Measurements from ENCODE around the gene UTP4. TPM values are rescaled to one million over a fixed set of nuclear protein-coding genes. Genes with fewer than 3 reads are reported as not detected.

Gene UTP4
- polyA plus RNA-seq, 1 experiment, result 54.2 TPM

DNA sequence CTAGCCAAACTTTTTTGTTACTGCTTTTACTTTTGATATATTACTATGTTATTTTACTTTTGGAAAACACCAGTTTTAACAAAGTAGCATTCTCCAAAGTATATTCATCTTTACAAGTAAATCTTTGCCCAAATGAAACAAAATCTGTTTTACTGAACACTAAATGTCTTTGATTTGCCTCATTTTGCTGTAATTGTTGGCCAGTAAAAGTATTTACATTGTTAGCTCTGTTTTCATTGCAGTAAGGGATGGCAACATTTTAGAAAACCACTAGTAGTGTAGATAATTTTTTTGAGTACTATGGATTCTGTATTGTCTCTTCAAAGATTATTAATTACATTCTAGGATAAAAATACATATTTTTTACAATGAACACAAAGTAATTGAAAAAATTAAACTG is 65.1 kb downstream of the UTP4 start:
- TF ChIP-seq, protein P1, sequence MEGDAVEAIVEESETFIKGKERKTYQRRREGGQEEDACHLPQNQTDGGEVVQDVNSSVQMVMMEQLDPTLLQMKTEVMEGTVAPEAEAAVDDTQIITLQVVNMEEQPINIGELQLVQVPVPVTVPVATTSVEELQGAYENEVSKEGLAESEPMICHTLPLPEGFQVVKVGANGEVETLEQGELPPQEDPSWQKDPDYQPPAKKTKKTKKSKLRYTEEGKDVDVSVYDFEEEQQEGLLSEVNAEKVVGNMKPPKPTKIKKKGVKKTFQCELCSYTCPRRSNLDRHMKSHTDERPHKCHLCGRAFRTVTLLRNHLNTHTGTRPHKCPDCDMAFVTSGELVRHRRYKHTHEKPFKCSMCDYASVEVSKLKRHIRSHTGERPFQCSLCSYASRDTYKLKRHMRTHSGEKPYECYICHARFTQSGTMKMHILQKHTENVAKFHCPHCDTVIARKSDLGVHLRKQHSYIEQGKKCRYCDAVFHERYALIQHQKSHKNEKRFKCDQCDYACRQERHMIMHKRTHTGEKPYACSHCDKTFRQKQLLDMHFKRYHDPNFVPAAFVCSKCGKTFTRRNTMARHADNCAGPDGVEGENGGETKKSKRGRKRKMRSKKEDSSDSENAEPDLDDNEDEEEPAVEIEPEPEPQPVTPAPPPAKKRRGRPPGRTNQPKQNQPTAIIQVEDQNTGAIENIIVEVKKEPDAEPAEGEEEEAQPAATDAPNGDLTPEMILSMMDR (IDR thresholded peaks at IDR 0.05; ENCODE audit: low read depth, low read length), result no peak
- CTCF ChIA-PET, result interaction anchor here (1.1 to 1.5 kb wide), 2 partner anchors 14 to 90 kb away, joined by 3 read pairs; no protein-coding TSS in a partner anchor
- no peak for DNase-seq (ENCODE audit: low read depth, low spot score)
- POLR2A ChIA-PET, result no interaction called here
- no peaks in the 10 kb centered on the region for H3K9me3 ChIP-seq (ENCODE audit: control insufficient read depth, insufficient read depth, low read length)
- no peak overlapping the region for H3K4me3 ChIP-seq (ENCODE audit: low read depth, low read length)
- no peaks in the 10 kb centered on the region for H3K27me3 ChIP-seq (ENCODE audit: control insufficient read depth, insufficient read depth, low read length)
- H3K27ac ChIP-seq (ENCODE audit: low read depth, low read length), result no peak overlapping the region

- H3K4me3 ChIP-seq (ENCODE audit: low read depth, low read length), result no peak overlapping the region
- TF ChIP-seq, protein P1 (IDR thresholded peaks at IDR 0.05; ENCODE audit: low read depth, low read length), result no peak
- no peaks in the 10 kb centered on the region for H3K9me3 ChIP-seq (ENCODE audit: control insufficient read depth, insufficient read depth, low read length)
- no peaks in the 10 kb centered on the region for H3K27me3 ChIP-seq (ENCODE audit: control insufficient read depth, insufficient read depth, low read length)
- CTCF ChIA-PET, result interaction anchor here (0.7 kb wide), 1 partner anchor 73 kb away, joined by 5 read pairs; no protein-coding TSS in a partner anchor
- H3K27ac ChIP-seq (ENCODE audit: low read depth, low read length), result no peak overlapping the region
- POLR2A ChIA-PET, result interaction anchor here (0.7 kb wide), 1 partner anchor 15 kb away, joined by 13 read pairs; no protein-coding TSS in a partner anchor
- DNase-seq (ENCODE audit: low read depth, low spot score), result no peak
Measured at GRCh38 chr16:69199382-69199781, 66.9 kb downstream of the UTP4 start.

DNA sequence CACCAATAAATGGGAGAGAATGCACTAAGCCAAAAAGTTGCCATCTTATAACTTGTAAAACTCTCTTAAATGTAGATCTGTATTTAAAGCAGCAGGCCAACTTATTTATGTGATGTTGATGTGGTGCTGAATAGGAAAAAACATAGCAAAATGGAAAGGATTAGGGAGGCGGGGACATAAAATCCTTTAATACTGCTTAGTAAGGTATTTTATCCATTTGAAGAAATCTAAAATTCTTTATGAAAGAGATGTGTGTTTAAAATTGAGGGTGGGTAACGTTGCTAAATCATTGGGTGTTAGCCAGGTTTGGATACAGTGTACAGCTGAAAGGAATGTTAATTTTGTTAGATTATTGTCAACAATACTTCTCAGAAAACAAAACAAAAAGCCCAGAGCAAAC is 68.8 kb downstream of the UTP4 start:
- TF ChIP-seq, protein P1 (IDR thresholded peaks at IDR 0.05; ENCODE audit: low read depth, low read length), result no peak
- Histone ChIP-seq H3K27me3 (ENCODE audit: control insufficient read depth, insufficient read depth, low read length) (no peaks in the 10 kb centered on the region), H3K27ac (ENCODE audit: low read depth, low read length) (no peak overlapping the region), H3K9me3 (ENCODE audit: control insufficient read depth, insufficient read depth, low read length) (no peaks in the 10 kb centered on the region), H3K4me3 (ENCODE audit: low read depth, low read length) (no peak overlapping the region)
- no peak for DNase-seq (ENCODE audit: low read depth, low spot score)
- POLR2A ChIA-PET, result no interaction called here
- CTCF ChIA-PET, result no interaction called here

DNA sequence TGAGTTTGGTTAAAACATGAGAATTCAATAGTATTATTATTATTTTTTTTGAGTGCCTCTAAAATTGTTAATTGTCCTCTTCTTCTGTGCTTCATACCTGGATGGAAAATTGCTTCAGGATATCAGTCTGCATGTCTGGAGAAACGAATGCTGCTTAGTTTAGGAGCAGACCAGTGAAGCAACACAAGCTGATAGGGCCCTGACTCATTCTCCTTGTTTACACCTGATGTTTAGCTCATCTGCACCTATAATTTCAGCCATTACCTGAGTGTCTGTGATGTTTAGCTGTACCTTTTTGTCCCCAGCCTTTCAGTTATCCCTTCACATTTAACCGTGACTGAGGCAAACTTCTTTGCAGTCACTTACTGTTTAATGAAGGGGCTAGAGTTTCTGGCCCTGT is 69.3 kb downstream of the UTP4 start:
- ChIA-PET CTCF (no interaction called here), POLR2A (no interaction called here)
- TF ChIP-seq, protein P1 (IDR thresholded peaks at IDR 0.05; ENCODE audit: low read depth, low read length), result no peak
- Histone ChIP-seq H3K27me3 (ENCODE audit: control insufficient read depth, insufficient read depth, low read length) (no peaks in the 10 kb centered on the region), H3K9me3 (ENCODE audit: control insufficient read depth, insufficient read depth, low read length) (no peaks in the 10 kb centered on the region), H3K4me3 (ENCODE audit: low read depth, low read length) (no peak overlapping the region), H3K27ac (ENCODE audit: low read depth, low read length) (no peak overlapping the region)
- no peak for DNase-seq (ENCODE audit: low read depth, low spot score)

- ChIA-PET CTCF (no interaction called here), POLR2A (interaction anchor here (1.4 kb wide), 1 partner anchor 17 kb away, joined by 3 read pairs; the partner anchor contains the start of gene SNTB2)
- DNase-seq (ENCODE audit: low read depth, low spot score), result no peak
- Histone ChIP-seq H3K4me3 (ENCODE audit: low read depth, low read length) (no peak overlapping the region), H3K9me3 (ENCODE audit: control insufficient read depth, insufficient read depth, low read length) (no peaks in the 10 kb centered on the region), H3K27me3 (ENCODE audit: control insufficient read depth, insufficient read depth, low read length) (no peaks in the 10 kb centered on the region), H3K27ac (ENCODE audit: low read depth, low read length) (no peak overlapping the region)
- TF ChIP-seq, protein P1 (IDR thresholded peaks at IDR 0.05; ENCODE audit: low read depth, low read length), result no peak
Measured at GRCh38 chr16:69204172-69204571, 71.7 kb downstream of the UTP4 start.

Data from AG04450 (cell line).